ENCODE measurements around the gene EPHB4. TPM values are rescaled to one million over a fixed set of nuclear protein-coding genes. Genes with fewer than 3 reads are reported as not detected.

EPHB4 gene
- total and polyA plus RNA-seq, 2 of the 8 experiments (the other 6 are each of a cell fraction or from before 2014, with no cell fraction given): 85.0 to 113 TPM

DNA sequence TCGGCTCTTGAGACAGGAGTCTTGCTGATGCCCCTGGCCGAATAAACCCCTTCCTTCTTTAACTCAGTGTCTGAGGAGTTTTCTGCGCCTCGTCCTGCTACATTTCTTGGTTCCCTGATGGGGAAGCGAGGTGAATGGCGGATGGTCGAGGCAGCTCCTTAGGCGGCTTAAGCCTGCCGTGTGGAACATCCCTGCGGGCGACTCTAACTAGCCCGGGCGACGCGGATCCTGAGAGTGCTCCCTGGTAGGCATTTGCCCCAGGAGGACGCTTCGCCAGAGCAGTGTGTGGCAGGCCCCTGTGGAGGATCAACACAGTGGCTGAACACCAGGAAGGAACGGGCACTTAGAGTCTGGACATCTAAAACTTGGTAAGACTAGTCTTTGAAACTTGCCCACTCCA lies 12.0 kb upstream of the EPHB4 start:
- no peak overlapping the region for H4K5ac ChIP-seq (ENCODE audit: insufficient read length, low read depth, low read length)
- H4K91ac ChIP-seq (replicated peaks; ENCODE audit: insufficient read length, low read length): no peak overlapping the region
- H3K4ac ChIP-seq (replicated peaks; ENCODE audit: insufficient read length, low read depth, low read length): no peak overlapping the region
- ChIA-PET CTCF (ENCODE audit: partially characterized antibody) (interaction anchor here (0.6 to 1.3 kb wide), 4 partner anchors 9 to 1708 kb away, joined by 3 to 7 read pairs (median 4); no protein-coding TSS in a partner anchor), POLR2A (ENCODE audit: partially characterized antibody) (interaction anchor here (0.8 to 1.0 kb wide), 2 partner anchors 12 to 13 kb away, joined by 3 read pairs; partner anchors contain the start of genes EPHB4 and SLC12A9)
- FAIRE-seq (no peak), DNase-seq (ENCODE audit: low read depth in 1 of 2, low spot score in 2 of 2) (no peak)
- no peaks in the 10 kb centered on the region for H3K79me2 ChIP-seq (ENCODE audit: control insufficient read depth in 1 of 2, insufficient read depth in 2 of 2, low read length in 2 of 2)
- H3K9me3 ChIP-seq (ENCODE audit: insufficient read depth in 2 of 2, low read depth in 1 of 2, low read length in 1 of 2): no peaks in the 10 kb centered on the region
- H3K23ac ChIP-seq (ENCODE audit: insufficient read length): no peak overlapping the region
- no peak overlapping the region for H2BK120ac ChIP-seq (replicated peaks; ENCODE audit: low read depth, low read length)
- no peak overlapping the region for H3K14ac ChIP-seq (ENCODE audit: insufficient read length)
- H4K8ac ChIP-seq (ENCODE audit: extremely low read depth, insufficient read depth, low read length): no peak overlapping the region; the same call in 1 of the 2 replicates
- no peaks in the 10 kb centered on the region for H3K27me3 ChIP-seq (replicated peaks in 1 of 4; ENCODE audit: control insufficient read depth in 3 of 4, extremely low read depth in 1 of 4, insufficient read depth in 3 of 4, low read length in 3 of 4)
- 0 out of 2 replicates have a peak overlapping the region, but pooled peaks have one; percentile 29 for H2BK15ac ChIP-seq (ENCODE audit: low read length)
- H2AK5ac ChIP-seq (ENCODE audit: low read depth, low read length): peak overlapping the region; percentile 65; the same call in 1 of the 2 replicates
- H2BK5ac ChIP-seq (ENCODE audit: low read depth, low read length): peak overlapping the region; percentile 39; the same call in 1 of the 2 replicates
- no peak overlapping the region; the same call in 1 of the 2 replicates for H3K27ac ChIP-seq (ENCODE audit: low read depth, low read length)
- 0 out of 7 replicates have a peak overlapping the region, but pooled peaks of 1 of the 4 experiments have one; percentile 18 for H3K9ac ChIP-seq (replicated peaks in 1 of 4; ENCODE audit: extremely low read depth in 1 of 4, low read depth in 3 of 4, low read length in 3 of 4)
- H2BK20ac ChIP-seq (ENCODE audit: low read length): no peak overlapping the region
- 93% methylated on average over 18 of the region's 18 CpGs; no CpG with 5 or more reads in 1 of the 2 experiments for WGBS, 2 experiments (ENCODE audit: extremely low coverage in 1 of 2, insufficient coverage in 1 of 2, insufficient read length in 1 of 2, insufficient replicate concordance in 2 of 2, low coverage in 1 of 2, low lambda C conversion rate in 2 of 2, missing lambda C conversion rate in 1 of 2)
- H4K20me1 ChIP-seq (replicated peaks in 1 of 2; ENCODE audit: control insufficient read depth in 1 of 2, insufficient read depth in 2 of 2, low read length in 2 of 2): no peaks in the 10 kb centered on the region
- no peak overlapping the region for H3K56ac ChIP-seq (replicated peaks; ENCODE audit: insufficient read length, low read depth, low read length)
- no peak overlapping the region for H3K18ac ChIP-seq (ENCODE audit: extremely low read depth, low read length)
- H3K4me2 ChIP-seq (ENCODE audit: insufficient read depth in 1 of 2, low read depth in 2 of 2, low read length in 2 of 2): no peak overlapping the region
- no peak overlapping the region for H3K4me3 ChIP-seq (ENCODE audit: extremely low read depth in 1 of 4, insufficient read depth in 2 of 4, low read depth in 3 of 4, low read length in 4 of 4)
- H3K36me3 ChIP-seq (ENCODE audit: control insufficient read depth in 2 of 4, insufficient read depth in 4 of 4, low read length in 3 of 4): no peaks in the 10 kb centered on the region
- peaks cover 2% of the 10 kb centered on the region; the same call in 1 of the 2 replicates for H3K79me1 ChIP-seq (ENCODE audit: low read depth, low read length)
- peaks cover 3% of the 10 kb centered on the region; the same call in 1 of the 2 replicates for H3K23me2 ChIP-seq (ENCODE audit: low read depth, low read length)
- H2BK12ac ChIP-seq (ENCODE audit: low read depth, low read length): 0 out of 2 replicates have a peak overlapping the region, but pooled peaks have one; percentile 39
- no peak overlapping the region for H2AFZ ChIP-seq (ENCODE audit: low read length)
- H3K4me1 ChIP-seq (replicated peaks in 1 of 4; ENCODE audit: control insufficient read depth in 3 of 4, insufficient read depth in 4 of 4, low read length in 3 of 4): peaks cover 3 to 10% (median 8%) of the 10 kb centered on the region in 4 experiments
- TF ChIP-seq TAF7 (optimal IDR thresholded peaks at IDR 0.05; ENCODE audit: borderline replicate concordance, low read depth, low read length) (no peak), CTBP2 (IDR thresholded peaks at IDR 0.05; ENCODE audit: borderline replicate concordance, insufficient read depth, insufficient read length, low read length) (no peak), EGR1 (IDR thresholded peaks at IDR 0.05; ENCODE audit: borderline replicate concordance, low read depth, low read length) (no peak), KDM4A (IDR thresholded peaks at IDR 0.05; ENCODE audit: low read depth, low read length, severe bottlenecking) (no peak), KDM1A (IDR thresholded peaks at IDR 0.05; ENCODE audit: borderline replicate concordance, low read length) (no peak), SP2 (IDR thresholded peaks at IDR 0.05; ENCODE audit: low read length) (no peak), CHD1 (IDR thresholded peaks at IDR 0.05; ENCODE audit: low read depth, low read length) (no peak), CHD2 (IDR thresholded peaks at IDR 0.05; ENCODE audit: low read length) (no peak), RFX5 (IDR thresholded peaks at IDR 0.05; ENCODE audit: borderline replicate concordance, low read depth, low read length) (no peak), EP300 (IDR thresholded peaks at IDR 0.05; ENCODE audit: borderline replicate concordance in 1 of 2, low read depth in 2 of 2, low read length in 2 of 2) (no peak)
- TF ChIP-seq, protein P1, sequence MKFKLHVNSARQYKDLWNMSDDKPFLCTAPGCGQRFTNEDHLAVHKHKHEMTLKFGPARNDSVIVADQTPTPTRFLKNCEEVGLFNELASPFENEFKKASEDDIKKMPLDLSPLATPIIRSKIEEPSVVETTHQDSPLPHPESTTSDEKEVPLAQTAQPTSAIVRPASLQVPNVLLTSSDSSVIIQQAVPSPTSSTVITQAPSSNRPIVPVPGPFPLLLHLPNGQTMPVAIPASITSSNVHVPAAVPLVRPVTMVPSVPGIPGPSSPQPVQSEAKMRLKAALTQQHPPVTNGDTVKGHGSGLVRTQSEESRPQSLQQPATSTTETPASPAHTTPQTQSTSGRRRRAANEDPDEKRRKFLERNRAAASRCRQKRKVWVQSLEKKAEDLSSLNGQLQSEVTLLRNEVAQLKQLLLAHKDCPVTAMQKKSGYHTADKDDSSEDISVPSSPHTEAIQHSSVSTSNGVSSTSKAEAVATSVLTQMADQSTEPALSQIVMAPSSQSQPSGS (IDR thresholded peaks at IDR 0.05; ENCODE audit: low read length): no peak

Measured in H1 (cell line).